CD4-positive, alpha-beta T cell treated with Interferon alpha-2 for 1 hour (primary cell): ENCODE measurements around the gene NTRK1.

Source experiments
- DNase-seq, 2 donors: peaks; one replicate each; pipeline ENCODE4 v3.0.0-alpha.2; 2020 to 2022

NTRK1 gene

GRCh38 chr1:156899956-156900718 lies 39.5 kb downstream of the NTRK1 start:
- DNase-seq = no peak

GRCh38 chr1:156900896-156901589 lies 40.4 kb downstream of the NTRK1 start:
- no peak for DNase-seq

- no peak for DNase-seq
These were observed 40.9 kb downstream of the NTRK1 start for GRCh38 chr1:156901590-156901900.

GRCh38 chr1:156901966-156902915 lies 41.6 kb downstream of the NTRK1 start:
- DNase-seq = no peak

- no peak for DNase-seq
These were observed 42.8 kb downstream of the NTRK1 start for GRCh38 chr1:156903328-156904091.

- DNase-seq = no peak
These were observed 43.7 kb downstream of the NTRK1 start for GRCh38 chr1:156904187-156904959.

- DNase-seq = no peak
These were observed 44.5 kb downstream of the NTRK1 start for GRCh38 chr1:156905176-156905575.

- no peak for DNase-seq
These were observed 45.0 kb downstream of the NTRK1 start for GRCh38 chr1:156905651-156906050.

- no peak for DNase-seq
These were observed 45.7 kb downstream of the NTRK1 start for GRCh38 chr1:156906206-156906906.

GRCh38 chr1:156908541-156908940 lies 47.9 kb downstream of the NTRK1 start:
- no peak for DNase-seq

- DNase-seq = no peak
These were observed 48.3 kb downstream of the NTRK1 start for GRCh38 chr1:156908955-156909354.

GRCh38 chr1:156909671-156910070 lies 49.0 kb downstream of the NTRK1 start:
- DNase-seq = no peak

- peak; percentile 29 to 59 for DNase-seq
These were observed 49.7 kb downstream of the NTRK1 start for GRCh38 chr1:156910309-156910782.

- DNase-seq = no peak
These were observed 51.1 kb downstream of the NTRK1 start for GRCh38 chr1:156911577-156912298.

- DNase-seq = no peak
These were observed 51.6 kb downstream of the NTRK1 start for GRCh38 chr1:156912310-156912709.

- no peak for DNase-seq
These were observed 52.5 kb downstream of the NTRK1 start for GRCh38 chr1:156912861-156913808.

GRCh38 chr1:156913809-156914387 lies 53.2 kb downstream of the NTRK1 start:
- no peak for DNase-seq

GRCh38 chr1:156914440-156914856 lies 53.8 kb downstream of the NTRK1 start:
- no peak for DNase-seq
